ENCODE data around the gene IL34.
"Not testable (repeated sequence)": the region's sequence is repeated elsewhere in the genome, so short reads cannot be mapped to it uniquely, and the experiment has no call there.

The IL34 gene

DNA sequence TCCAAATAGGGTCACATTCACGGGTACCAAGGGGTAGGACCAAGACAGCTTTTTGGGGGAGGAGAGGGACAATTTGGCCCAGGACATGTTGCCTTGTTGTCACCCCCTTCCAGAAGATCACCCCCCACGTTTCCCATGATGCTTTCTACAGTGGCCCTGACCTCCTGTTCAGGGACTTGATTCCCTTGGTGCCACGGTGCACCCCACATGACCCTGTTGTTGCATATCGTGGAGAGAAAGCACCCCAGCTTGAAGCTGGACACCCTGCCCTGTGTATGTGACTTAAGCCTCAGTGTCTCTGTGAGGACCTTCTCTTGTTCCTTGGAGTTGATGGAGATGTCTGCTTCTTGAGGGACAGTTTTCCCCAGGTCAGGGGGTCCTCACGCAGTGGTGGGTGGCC lies 12.6 kb downstream of the IL34 start:
- no peak for DNase-seq (ENCODE audit: low read depth)

DNA sequence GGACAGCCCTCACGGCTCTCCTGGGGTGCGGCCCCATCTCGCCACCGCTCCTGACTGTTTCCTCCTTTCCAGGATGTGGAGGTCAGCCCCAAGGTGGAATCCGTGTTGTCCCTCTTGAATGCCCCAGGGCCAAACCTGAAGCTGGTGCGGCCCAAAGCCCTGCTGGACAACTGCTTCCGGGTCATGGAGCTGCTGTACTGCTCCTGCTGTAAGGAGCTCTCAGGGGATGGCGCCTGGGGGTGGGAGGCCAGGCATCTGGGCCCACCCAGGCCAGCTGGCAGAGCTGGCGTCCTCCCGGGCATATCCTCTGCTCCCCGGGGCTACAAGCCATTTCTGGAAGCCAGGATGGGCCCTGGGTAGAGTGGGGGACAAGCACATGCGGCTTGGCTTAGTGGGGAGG lies 13.2 kb downstream of the IL34 start:
- DNase-seq (ENCODE audit: low read depth): no peak

DNA sequence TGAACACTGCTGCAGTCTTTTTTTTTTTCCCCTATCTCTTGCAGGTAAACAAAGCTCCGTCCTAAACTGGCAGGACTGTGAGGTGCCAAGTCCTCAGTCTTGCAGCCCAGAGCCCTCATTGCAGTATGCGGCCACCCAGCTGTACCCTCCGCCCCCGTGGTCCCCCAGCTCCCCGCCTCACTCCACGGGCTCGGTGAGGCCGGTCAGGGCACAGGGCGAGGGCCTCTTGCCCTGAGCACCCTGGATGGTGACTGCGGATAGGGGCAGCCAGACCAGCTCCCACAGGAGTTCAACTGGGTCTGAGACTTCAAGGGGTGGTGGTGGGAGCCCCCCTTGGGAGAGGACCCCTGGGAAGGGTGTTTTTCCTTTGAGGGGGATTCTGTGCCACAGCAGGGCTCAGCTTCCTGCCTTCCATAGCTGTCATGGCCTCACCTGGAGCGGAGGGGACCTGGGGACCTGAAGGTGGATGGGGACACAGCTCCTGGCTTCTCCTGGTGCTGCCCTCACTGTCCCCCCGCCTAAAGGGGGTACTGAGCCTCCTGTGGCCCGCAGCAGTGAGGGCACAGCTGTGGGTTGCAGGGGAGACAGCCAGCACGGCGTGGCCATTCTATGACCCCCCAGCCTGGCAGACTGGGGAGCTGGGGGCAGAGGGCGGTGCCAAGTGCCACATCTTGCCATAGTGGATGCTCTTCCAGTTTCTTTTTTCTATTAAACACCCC lies 13.8 kb downstream of the IL34 start:
- no peak for DNase-seq (ENCODE audit: low read depth)

DNA sequence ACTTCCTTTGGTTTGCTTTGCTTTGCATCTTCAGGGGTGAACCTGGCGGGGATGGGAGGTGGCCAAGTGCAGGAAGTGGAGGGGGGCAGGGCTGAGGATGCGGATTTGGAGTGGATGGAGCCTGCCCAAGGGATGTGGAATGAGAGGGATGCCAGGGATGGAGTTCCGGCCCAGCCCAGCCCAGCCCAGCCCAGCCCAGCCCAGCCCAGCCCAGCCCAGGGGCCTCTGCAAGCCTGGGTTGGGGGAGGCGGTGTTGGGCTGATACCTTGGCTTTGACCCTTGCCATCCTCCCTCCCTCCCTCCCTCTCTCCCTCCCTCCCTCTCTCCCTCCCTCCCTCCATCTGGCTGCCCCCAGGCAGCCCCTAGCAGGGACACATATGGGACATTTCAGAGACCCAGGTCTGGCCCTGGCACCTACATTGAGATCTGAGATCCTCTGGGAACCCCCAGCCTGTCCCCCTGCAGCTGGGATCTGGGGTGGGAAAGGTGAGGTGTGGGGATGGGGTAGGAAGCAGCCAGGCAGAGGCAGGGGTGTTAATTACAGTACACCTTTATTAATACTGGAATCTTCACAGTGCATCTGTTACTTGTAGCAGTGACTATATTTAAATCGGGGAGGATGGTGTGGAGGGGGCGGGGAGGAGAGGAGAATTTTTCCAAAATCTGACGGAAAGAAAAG lies 14.5 kb downstream of the IL34 start:
- DNase-seq (ENCODE audit: low read depth): peak; percentile 49

DNA sequence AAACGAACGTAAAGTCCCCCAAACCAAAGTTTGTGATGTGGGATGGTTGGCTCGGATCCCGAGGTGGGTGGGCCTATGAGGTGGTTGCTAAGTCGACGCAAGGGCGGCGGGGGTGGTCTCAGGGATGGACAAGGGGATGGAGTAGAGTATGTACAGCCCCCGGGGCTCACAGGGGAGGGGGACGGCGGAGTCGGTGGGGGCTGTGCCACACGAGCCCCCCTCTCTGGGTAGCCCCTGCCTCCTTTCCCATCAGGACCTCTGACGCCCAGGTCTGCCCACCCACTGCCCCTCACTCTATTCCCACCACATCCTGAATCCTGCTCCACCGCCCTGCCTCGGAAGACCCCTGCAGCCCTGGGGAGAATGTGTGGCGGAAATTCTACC lies 15.2 kb downstream of the IL34 start:
- DNase-seq (ENCODE audit: low read depth): no peak

DNA sequence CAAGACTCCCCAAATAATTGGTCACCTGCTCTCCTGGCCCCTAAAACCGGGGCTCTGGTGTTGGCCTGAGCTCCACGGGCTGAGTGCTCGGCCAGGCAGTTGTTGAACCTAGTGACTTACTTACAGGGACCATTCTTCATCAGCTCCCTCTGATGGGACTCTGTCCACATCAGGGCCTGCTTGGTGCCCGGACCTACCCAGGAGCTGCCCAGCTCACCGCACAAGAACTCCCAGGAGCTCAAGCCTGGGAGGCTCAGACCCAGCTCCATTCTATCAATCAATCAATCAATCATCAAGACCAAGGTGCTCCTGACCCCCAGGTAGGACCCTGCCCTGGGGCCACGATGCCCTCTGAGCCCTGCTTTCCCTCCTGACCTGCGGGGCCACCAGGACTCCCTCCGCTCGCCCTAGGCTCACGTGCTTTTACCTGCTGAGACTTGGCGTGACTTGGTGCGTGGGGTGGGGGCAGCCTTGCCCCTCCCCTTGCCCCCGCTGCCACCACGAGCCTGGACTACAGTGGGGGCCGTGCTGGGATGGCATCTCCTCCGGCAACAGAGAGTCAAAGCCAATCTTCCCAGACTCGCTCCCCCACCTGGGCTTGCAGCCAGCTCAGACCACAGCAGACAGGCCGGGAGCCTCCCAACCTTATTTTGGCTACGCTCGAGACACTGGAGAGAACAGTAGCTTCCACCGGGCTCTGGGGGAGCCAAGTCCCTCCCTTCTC lies 15.7 kb downstream of the IL34 start:
- peak; percentile 32 for DNase-seq (ENCODE audit: low read depth)

DNA sequence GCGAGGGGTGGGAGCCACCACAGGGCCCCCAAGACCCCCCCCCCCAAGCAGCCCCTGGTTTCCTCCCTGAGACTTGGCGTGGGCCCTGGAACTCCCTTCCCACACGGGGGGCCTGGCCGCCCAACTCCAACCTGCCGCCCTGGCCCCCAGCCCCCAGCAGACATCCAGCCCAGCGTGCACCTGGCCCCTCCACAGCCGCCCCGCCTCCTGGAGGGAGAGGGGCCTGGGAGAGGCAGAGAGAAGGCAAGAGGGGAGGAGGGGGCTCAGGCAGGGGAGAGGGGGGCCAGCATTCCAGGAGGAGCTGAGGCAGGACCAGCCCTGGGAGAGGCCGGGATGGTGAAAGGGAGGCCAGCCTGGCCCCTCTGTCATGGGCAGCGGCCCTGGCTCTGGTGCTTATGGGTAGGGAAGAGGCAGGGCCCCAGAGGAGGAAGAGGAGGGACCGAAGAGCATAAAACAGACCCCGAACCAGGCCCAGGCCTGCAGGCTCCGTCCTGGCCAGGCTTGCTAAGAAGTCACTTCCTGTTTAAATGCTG lies 16.7 kb downstream of the IL34 start:
- no peak for DNase-seq (ENCODE audit: low read depth)

DNA sequence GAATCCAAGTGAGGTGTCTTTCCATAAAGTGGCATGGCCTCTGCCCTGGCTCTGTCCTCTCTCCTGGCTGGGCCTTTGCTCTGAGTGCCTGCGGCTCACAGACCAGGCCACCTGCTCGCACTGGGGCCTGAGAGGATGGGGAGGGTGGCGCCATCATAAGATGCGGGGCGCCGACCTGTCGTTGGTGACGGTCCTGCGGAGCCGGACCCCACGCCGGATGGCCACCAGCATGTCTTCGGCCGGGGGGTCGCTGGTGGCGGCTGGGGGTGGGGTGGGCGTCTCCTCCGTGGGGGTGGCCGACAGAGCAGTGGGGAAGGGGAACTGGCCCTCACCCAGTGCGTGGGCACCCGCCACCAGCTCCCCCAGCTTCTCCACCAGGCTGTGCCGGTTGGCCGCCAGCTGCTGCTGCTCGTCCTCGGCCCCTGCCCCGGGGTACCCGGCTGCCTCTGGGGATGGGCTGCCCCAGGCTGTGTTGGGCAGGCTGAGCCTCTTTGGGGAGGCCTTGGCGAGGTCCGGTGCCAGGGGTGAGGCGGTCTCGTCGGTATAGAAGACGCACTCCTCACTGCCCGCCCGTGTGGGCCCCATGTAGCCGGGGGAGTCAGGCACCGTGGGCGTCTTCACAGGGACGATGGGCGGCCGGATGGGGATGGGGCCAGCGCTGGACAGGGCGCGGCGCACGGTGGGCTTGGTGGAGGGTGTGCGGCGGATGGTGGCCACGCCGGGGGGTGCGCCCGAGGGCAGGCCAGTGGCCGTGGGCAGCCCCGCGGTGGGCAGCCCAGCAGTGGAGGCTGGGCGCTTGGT lies 17.4 kb downstream of the IL34 start:
- no peak for DNase-seq (ENCODE audit: low read depth)

DNA sequence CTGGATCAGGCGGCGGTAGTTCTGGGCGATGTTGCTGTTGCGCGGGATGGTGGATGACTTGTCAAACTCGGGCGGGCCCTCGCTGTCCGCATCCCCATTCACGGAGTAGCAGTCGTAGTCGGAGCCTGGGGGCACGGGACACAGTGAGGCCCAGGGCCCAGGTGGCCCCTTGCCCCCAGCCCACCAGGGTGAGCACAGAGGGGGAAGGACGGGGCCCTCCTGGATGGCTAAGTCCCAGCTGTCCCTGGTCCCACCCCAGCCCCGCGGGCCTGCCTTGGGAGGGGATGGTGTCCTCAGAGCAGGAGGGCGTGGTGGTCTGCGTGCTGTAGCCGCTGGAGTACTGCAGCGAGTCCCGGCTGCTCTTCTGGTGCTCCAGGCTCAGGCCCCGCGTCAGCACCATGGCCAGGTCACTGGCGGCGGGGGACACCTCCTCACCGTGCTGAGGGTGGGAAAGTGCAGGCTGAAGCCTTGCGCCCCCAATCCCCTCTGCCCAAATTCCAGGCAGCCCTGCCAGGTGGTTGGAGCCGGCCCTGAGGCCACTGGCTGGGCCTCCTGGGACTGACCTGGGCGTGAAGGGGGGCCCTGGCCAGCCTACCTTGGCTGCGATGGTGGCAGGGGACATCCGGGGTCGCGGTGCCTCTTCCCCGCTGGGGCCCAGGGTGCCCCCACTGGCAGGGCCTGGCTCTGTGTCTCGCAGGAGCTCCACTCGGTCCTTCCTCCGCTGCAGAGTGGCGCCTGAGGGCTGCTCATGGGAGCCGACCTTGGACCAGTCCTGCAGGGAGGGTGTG lies 18.2 kb downstream of the IL34 start:
- no peak for DNase-seq (ENCODE audit: low read depth)

DNA sequence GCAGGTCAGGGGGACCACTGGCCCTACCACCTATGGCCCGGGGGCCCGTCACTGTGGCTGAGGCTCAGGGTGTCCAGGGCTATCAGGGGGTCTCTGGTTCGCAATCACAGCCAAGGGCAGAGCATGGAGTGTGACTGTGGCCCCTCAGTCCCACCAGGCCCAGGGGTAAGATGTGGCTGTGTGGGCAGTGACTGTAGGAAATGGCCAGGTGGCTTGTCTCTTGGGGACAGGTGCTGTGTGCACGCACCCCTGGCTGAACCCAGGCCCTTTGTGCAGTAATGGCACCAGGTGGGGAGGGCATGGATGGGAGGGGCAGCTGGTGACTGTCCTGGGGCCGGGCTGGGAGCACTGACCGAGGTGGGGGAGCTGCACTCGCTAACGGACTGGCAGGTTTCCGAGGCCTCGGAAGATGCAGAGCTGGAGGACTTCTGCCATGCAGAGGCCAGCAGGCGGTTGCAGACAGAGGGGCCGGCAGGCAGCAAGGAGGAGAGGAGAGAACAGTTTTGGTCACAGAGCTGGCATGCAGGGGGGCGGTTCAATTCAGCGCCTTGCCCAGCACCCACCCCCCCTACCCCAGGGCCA lies 18.8 kb downstream of the IL34 start:
- DNase-seq (ENCODE audit: low read depth): no peak

DNA sequence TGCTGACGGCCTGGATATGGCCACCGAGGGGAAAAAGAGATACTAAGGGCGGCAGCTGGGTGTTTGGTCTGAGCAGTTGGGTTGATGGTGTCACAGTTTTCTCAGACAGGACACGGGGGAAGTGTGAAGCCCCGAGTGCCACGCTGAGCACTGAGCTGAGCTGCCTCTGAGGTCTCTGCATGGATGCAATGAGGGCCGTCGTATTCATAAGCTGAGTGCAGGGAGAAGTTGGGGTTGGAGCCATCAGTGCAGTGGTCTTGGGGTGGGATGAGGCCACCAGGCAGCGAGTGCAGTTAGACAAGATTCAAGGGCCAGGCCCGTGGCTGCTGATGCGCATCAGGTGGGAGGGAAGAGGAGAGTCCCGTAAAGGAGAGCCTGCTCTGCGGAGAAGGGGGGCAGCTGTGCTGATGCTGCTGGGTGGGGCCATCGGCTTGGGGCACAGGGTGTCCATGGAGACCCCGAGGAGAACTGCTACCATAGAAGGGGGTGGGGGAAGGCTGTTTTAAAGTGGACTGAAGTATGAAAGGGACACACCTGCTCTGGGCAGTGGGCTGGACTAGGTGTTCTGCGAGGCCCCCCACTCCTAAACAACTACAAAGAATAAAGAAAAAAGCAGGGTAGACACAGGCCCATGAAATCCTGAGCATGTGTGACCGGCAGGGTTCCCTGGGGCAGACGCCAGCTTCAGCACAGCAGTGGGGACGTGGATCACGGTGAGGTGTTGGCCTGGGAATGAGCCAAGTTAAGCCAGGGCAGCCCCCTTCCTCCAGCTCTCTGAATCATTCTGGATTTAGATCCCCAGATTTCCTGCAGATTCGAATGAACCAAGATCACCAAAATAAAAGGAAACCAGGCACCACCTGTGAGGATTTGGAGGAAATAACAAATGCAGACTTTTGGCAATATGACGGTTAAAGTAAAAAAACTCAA lies 19.7 kb downstream of the IL34 start:
- DNase-seq (ENCODE audit: low read depth): no peak

DNA sequence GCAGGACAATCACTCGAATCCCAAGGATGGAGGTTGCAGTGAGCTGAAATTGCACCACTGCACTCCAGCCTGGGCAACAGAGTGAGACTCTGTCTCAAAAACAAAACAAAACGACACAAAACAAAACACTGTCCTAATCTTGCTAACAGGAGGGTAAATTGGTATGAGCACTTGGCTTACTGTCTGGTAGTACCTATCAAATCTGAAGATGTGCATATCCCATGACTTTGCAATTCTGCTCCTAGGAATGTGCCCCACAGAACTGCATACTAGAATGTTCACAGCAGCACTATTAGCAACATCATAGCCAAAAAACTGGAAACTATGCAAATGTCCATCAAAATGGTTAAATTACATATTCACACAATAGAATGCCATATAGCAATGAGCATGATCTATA lies 23.8 kb downstream of the IL34 start:
- no peak for DNase-seq (ENCODE audit: low read depth)

DNA sequence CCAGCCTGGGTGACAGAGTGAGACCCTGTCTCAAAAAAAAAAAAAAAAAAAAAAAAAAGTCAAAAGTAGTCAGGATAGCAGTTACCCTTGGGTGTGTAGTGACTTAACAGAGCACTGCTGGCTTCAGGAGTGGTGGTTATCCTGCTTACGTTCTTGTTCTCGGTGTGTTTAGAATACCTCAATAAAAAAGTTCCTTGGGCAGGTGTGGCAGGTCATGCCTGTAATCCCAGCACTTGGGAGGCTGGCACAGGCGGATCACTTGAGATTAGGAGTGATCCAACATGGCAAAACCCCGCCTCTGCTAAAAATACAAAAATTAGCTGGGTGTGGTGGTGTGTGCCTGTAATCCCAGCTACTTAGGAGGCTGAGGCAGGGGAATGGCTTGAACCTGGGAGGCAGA lies 24.6 kb downstream of the IL34 start:
- not testable (repeated sequence) for DNase-seq (ENCODE audit: low read depth)

DNA sequence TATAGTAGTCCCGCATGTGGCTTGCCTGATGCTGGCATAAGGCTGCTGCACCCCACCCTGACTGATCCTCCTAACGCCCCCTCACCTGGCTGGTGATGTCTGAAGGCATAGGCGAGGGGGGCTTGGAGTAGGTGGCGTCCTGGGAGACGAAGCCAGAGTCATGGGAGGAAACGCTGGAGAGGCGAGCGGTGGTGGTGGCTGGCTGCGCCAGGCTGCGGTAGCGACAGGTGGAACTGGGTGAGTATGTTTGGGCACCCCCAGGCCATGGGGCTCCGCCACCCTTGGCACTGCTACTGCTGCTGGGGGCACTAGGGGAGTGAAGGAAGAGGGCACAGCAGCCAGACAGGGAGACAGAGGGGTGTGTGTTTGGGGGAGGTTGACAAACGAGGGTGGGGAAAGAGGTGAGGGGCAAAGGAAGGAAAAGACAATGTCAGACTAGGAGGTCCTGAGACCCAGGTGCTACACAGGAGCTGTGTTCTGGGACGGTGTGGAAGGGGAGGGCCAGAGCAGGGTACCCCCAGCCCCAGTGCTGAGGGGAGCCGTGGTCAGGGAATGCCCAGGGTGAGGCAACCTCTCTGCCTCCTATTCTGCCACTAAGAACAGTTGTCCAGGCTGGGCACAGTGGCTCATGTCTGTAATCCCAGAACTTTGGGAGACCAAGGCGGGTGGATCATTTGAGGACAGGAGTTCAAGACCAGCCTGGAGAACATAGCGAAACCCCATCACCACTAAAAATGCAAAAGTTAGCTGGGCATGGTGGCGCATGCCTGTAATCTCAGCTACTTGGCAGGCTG lies 28.1 kb downstream of the IL34 start:
- no peak for DNase-seq (ENCODE audit: low read depth)

DNA sequence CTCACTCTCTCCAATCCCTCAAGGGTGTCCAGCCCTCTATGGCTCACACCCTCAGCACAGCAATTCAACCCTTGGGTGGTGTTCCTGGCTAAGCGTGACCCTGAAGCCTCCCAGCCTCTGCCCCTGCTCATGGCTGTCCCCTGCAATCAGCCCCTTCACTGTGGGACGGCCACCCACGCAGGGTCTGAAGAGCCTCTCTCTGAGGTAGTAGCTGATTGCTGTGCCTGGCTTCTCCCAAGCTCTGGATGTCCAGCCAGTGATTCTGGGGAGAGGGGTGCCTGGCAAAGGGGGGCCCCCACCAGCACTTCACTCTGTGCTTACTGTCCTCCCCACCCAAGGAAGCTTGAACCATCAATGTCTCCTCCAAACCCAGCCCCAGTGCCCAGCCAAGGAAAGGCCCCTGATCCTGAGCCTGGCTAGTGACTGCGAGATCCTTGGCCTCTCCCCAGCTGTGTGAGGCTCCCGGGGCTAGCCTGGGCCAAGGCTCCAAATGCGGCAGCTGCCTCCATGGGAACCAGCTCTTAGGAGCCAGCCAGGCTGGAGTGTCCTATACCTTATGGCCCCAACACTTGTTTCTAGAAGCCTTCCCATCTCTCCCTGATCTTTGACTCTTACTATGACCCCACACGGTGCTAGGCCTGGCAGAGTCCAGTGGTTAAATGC lies 29.6 kb downstream of the IL34 start:
- DNase-seq (ENCODE audit: low read depth): no peak

DNA sequence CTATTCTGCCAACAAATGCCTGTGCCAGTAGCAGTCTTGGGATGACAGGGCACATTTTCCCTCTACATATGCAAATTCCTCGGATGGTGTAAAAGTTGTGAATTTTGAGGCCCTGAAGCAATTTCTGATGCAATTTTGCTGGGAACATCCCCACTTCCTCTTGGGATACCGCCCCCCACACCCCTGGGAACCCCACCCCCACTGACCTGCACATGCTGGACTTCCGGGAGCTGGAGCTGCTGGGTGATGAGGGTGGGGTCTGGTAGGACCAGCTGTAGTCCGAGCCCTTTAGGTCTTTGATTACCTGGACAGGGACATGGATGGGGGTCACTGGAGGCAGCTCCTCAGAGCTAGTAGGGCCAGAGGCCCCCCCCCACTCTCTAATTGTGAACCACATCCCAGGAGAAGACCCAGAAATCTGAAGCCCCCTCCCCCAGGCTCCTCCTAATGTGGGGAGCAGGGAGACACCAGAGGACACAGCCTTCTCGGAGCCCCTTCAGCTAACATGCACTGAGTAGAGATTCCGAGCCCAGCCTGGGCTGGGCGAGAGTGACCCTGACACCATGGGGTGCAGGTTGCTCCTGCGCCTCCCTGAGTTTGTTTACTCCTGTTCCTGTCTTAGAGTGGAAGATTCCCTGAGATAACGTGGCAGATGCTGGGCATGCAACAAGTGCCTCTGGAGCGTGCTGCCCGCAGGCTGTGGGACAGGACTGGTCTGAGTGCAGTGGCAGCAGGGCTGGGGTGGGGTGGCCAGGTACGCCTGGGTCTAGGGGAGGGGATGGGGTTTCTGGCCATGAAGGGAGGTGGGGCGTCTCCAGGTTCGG lies 30.5 kb downstream of the IL34 start:
- peak; percentile 52 for DNase-seq (ENCODE audit: low read depth)

DNA sequence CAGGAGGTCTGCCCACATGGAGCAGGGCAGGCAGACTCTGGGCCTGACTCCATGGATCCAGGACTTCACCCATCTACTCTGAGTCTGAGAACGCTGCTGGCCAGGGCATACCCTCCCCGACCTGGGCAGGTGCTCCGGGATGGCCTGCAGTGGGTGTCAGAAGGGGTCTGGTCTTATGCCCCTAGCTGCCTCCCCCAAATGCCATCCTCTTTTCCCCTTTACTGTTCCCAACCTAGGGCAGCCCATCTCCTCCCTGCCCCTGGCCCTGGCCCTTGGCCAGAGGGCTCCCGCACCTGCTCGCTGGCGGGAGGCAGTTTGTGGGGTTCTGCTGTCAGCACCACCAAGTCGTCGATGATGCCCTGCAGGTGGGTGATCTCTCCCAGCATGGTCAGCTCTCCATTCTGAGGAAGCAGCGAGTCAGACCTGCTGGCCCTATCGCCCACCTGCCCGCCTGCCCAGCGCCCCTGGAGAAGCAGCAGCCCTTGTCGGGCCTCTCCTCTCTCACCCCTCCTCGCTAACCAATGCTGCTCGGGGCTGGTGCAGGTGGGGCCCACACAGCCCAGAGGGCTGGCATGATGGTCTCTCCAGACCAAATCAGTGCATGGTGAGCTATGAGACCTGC lies 31.3 kb downstream of the IL34 start:
- no peak for DNase-seq (ENCODE audit: low read depth)

All from EH (cell line).